ENCODE data around the gene DENND2D.

DENND2D gene

GRCh38 chr1:111202366-111202706 is 1.9 kb upstream of the DENND2D start:
- no peak for DNase-seq

- peak in 2 of 3 donors; percentile 41 to 64 for DNase-seq
Observed at GRCh38 chr1:111201275-111202090, 1.0 kb upstream of the DENND2D start.

DNA sequence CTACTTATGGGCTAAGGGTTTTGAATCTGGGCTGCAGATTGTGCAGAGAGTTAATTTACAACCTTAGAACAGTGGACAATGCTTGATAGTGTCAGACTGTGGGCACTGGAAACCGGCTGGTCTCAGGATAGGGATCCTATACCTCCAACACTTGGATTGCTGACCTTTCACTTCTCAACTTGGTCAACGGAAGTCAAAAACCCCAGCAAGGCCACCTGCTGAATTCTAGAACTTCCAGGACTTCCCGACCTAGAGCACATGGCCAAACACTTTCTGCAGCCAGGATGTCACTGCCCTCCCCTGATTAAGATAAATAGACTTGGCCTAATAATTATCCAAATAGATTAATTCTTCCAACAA is 336 bp upstream of the DENND2D start:
- DNase-seq: no peak

DNA sequence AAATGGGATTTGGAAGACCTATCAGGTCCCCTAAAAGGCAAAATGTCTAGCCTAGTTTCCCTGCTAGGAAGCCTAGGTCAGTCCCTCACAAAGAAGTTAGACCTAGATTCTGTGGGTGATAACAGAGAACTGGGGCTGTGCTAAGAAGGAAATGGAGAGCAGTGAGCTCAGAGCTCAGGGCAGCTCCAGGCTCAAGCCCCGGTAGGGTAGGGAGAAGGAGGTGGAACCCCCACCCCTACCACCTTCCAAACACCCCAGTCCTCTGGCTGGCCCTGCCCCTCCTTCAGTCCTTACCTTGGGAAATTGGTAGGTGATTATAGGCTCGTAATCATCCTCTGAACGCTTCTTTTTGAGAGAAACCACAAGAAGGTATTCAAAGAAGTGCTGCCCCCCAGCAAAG is 1.1 kb downstream of the DENND2D start:
- DNase-seq: peak in 2 of 3 donors; percentile 48 to 50

GRCh38 chr1:111198836-111199235 is 1.6 kb downstream of the DENND2D start:
- DNase-seq: no peak

DNA sequence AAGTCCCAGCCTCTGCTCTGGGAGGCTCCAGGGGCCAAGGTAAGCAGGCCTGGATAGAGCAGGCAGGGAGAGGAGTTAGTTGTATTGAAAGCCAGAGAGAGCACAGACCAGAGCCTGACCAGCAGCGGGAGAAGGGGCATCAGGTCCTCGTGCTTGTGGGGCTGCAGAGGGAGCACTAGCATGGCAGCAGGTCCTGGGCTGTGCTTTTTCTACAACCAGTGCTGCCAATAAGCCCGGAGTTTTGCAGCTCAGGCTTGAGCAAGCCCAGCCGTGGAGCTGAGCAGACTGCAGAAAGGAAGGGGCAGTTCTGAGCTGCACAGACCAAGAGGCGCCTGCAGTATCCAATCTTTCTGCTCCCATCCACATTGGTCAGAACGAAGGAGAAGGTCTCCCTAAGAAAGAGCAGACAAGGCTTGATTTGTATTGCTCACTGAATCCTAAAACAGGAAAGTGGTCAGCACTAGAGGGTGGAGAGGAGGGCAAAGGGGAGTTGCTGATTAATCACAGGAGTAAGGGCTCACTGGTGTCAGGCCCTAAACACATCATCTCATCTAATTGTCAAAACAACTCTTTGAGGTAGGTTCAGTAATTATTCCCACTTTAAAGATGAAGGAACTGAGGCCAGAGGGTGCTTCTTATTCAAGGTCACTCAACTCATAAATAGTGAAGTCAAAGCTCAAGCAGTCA is 2.7 kb downstream of the DENND2D start:
- DNase-seq: peak; percentile 64 to 67 (median 66)

GRCh38 chr1:111196213-111196612 is 4.2 kb downstream of the DENND2D start:
- no peak for DNase-seq

GRCh38 chr1:111195002-111195684 is 5.3 kb downstream of the DENND2D start:
- DNase-seq: no peak

- no peak for DNase-seq
Observed at GRCh38 chr1:111193712-111194480, 6.5 kb downstream of the DENND2D start.

GRCh38 chr1:111192658-111193519 is 7.6 kb downstream of the DENND2D start:
- peak; percentile 87 to 96 (median 91) for DNase-seq

DNA sequence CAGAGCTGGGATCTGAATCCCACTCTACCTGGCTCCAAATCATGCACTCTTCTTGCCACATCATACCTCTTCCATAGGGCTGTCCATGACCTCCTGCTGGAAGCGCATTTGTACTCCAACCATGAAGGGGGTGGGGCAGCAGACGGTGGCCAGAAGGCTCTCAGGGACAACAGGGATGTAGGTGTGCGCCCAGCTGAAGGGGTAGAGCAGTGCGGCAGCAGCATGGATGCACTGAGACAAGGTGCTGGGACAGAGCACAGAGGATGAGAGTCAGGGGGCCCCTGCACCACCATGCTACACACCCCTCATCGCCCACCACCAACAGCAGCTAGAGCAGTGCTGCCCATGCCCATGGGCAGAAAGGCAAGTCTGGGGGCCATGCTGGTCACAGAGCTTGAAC is 8.4 kb downstream of the DENND2D start:
- DNase-seq: no peak

GRCh38 chr1:111191496-111191895 is 8.9 kb downstream of the DENND2D start:
- no peak for DNase-seq

DNA sequence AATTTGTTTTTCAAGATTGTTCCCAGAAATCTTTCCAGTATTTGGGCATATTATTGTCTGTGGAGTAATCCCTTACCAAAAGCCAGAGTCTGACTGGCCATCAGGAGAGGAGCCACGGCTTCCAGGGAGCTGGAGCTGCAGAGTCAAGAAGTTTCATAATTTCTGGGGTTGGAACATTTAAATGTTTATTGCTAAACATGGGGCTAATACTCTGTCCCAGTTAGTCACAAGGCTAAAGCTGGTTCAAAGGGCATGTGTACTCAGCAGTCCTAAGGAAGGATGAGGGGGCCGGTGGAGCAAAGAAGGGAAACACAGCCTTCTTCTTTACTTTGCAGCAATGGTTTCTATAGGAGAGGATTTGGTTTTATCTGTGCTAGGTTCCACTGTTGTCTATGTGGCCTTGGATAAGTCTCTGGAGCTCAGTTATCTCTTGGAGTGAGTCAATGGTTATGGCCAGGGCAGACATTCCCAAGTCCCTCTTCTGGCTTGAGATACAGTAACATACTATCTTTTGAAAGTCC is 9.5 kb downstream of the DENND2D start:
- DNase-seq: peak; percentile 82 to 97 (median 94)

- peak; percentile 34 to 84 (median 79) for DNase-seq
Observed at GRCh38 chr1:111184663-111185062, 15.8 kb downstream of the DENND2D start.

- DNase-seq: no peak
Observed at GRCh38 chr1:111183308-111184069, 17.0 kb downstream of the DENND2D start.

DNA sequence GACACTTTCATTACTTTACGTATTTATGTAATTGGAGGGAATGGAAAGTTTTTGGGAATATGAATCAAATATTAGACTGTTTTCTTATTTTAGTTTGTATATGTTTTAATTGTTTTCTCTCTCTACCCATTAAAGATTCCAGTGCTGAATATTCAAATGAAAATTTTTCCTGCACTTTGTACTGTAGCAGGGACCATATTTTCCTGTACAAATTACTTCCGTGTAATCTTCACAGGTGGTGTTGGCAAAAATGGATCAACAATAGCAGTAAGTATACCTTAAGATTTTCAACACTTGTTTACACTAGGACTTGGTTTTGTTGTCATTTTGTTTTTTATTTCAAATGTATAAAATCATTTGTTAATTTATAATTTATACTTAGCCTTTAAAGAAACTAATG is 18.4 kb downstream of the DENND2D start:
- DNase-seq: no peak

DNA sequence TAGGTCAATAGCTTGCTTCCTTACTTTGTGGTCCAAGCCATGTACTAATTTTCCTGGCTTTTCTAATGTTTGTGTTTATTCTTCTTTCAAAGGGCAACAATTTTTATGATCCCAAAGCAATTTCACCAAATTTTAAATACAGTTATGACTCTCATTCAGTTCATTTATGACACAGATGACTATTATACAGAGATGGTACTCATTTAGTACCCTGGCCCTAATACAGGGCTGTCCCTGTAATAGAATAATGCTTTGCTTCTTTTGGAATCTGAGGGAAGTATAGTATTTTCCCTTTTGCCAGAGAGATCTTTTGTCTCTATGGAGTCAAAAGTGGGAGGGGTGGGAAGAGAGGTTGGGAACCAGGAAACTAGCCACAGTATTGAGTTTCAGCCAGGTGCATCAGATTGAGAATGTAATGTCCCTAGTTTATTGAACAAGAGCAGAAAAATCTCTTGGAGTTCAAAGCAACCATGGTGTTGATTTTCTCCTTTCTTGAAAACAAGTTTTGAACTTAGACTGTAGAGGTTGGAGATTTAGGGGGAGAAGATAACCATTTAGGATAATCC is 20.4 kb downstream of the DENND2D start:
- no peak for DNase-seq

GRCh38 chr1:111176678-111177077 is 23.8 kb downstream of the DENND2D start:
- DNase-seq: no peak

DNA sequence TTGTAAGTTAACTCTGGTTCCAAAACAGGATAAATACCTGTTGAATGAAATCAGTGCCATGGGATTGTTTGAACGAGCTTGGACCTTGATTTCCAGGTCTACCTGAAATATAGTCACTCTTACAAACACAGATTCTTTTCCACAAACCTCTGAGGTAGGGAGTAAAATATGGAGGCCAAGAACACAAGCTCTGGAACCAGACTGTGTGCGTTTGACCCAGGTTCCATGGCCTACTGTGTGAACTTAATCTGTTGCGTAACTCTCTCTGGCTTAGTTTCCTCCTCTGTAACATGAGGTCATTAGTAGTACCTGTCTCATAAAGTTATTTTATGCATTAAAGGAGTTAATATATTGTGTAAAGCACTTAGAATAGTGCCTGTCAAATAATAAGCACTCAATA is 25.1 kb downstream of the DENND2D start:
- DNase-seq: no peak

GRCh38 chr1:111174070-111174469 is 26.4 kb downstream of the DENND2D start:
- no peak for DNase-seq

DNA sequence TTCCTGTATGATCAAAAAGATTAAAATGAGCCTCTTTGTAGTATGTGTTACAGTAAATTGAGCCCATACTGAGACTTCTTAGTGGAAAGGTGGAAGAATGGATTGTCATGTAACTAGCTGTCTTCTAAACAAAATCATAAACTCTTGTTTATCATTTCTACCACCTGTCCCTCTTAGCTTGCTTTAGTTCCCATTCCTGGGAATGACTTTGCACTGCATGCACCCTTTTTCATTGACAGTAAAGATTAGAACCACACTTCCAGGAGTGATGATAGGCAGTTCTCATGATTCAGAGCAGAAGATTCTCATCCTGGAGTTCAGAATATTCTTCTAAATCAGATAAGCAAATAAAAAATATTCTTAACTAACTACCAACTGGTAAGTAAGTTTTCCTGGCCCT is 28.0 kb downstream of the DENND2D start:
- DNase-seq: no peak

Measured in suppressor macrophage treated with lipopolysaccharide for 1 hour (primary cell).